NCI-H510A (cell line): ENCODE results near the gene MEIOC.

Source experiments
- DNase-seq: peaks from one replicate; lab custom pipeline; 2025; lab: John Stamatoyannopoulos, UW

Gene MEIOC

DNA sequence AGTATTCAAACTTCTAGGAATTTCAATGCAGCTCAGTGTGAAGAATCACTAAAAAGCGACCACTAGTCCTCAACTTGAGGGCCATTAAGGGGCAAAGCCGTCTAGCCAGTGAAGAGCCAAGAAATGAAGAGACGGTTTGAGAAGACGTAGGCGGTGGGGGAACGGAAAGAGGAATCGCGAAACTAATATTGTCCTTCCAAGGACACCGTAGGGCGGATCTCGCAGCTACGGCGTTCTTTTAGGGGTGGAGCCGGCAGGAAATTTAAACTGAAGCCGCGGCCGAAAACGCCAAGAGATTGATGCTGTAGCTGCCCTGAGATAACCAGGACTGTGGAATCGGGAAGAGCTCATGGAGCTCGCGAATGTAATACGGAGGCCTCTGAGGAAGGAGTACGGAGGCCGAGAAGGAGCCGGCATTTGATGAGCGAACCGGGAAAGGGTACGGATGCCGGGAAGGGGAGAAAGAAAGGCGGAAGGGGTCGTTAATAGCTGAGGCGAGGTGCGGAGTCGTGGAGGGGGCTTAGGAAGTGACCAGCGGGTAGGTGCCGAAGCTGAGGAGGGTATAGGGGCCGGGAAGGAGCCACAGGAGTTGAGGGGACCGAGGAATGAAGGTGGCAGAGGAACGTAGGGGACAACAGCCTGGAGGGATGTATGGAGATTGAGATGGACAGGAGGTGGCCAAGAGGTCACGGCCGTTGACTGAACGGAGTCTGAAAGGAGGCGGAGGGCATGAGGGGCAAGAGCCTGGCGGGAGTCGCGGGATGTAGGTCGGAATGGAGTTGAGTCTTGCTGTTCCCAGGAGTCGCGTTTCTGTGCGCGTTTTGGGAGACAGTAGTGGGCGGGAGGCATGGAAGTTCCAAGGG lies 52.4 kb downstream of the MEIOC start, which contains the start of gene DBF4B:
Gene DBF4B, plus strand, starts transcription at position 265 of the 863 bp plus-strand sequence. Its CDS starts 156 bp downstream, at position 421.
- peak; percentile 80 for DNase-seq

DNA sequence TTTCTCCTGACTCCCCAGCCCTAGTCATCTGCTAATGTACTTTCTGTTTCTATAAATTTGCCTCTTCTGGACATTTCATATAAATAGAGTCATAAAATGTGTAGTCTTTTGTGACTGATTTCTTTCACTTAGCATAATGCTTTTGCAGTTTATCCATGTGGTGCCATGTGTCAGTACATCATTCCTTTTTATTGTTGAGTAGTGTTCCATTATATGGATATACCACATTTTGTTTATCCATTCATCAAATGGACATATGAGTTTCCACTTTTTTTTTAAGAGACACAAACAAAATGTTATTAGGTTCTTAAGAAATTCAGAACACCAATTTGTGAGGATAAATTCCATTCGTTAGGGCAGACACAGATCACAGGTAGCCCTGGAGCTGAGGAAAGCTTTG lies 63.2 kb downstream of the MEIOC start:
- DNase-seq: no peak

DNA sequence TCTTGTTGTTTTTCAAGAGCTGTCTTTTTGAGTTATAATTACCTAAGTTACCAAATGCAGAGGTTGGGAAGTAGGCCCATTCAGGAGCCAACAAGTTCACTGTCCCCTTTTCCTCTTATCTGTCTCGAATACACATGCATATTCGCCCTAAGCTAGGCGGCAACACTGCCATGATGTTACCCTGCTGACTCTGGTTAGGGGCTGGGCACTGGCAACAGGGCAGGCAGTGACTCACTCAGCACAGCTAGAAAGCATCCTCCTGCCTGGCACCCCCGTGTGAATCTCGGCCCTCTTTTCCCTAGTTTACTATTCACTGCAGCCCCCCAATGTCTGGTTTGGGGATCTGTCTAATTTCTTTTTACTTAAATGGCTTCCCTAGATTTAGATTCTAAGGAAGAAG lies 66.0 kb downstream of the MEIOC start:
- no peak for DNase-seq
